DOHH2 (cell line): ENCODE data around the gene SMC4.

ENCODE experiments used
- EZH2phosphoT487 ChIP-seq: fragments of 200-600 bp; sonication (generic); IDR thresholded peaks from 2 replicates; pipeline ENCODE4 v1.6.1; 2017; ENCODE audit warnings: borderline replicate concordance, mild to moderate bottlenecking, antibody characterized with exemption, low read length, moderate library complexity, mixed read lengths
- TF ChIP-seq, protein P1 (sequence below): fragments of 200-600 bp; sonication (generic); IDR thresholded peaks from one replicate; pipeline ENCODE4 v1.5.1; 2014; ENCODE audit warnings: antibody characterized with exemption, mild to moderate bottlenecking, low read depth, low read length; ENCODE audit not compliant: poor library complexity, severe bottlenecking

DNA sequence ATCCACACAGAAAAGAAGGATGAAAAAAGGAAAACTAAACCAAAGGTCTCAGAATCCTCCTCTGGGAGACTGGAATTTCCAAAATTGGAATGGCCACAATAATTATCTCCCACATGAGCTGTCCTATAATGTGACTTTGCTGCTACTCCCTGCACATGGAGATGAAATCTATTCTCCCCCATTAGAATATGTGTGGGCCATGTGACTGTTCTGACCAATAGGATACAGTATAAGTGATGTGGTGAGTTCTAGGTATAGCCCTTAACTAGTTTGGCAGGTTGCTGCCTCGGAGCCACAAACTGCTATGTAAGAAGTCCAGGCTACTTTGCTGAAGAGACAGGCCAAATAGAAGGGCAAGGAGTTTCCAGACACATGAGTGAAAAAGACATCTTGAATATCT lies 45.0 kb downstream of the SMC4 start:
- TF ChIP-seq, protein P1, sequence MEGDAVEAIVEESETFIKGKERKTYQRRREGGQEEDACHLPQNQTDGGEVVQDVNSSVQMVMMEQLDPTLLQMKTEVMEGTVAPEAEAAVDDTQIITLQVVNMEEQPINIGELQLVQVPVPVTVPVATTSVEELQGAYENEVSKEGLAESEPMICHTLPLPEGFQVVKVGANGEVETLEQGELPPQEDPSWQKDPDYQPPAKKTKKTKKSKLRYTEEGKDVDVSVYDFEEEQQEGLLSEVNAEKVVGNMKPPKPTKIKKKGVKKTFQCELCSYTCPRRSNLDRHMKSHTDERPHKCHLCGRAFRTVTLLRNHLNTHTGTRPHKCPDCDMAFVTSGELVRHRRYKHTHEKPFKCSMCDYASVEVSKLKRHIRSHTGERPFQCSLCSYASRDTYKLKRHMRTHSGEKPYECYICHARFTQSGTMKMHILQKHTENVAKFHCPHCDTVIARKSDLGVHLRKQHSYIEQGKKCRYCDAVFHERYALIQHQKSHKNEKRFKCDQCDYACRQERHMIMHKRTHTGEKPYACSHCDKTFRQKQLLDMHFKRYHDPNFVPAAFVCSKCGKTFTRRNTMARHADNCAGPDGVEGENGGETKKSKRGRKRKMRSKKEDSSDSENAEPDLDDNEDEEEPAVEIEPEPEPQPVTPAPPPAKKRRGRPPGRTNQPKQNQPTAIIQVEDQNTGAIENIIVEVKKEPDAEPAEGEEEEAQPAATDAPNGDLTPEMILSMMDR, result no peak
- TF ChIP-seq EZH2phosphoT487, result no peak
